Endothelial cell of umbilical vein (primary cell): Measurements from ENCODE around the gene HMHB1. TPM values are rescaled to one million over a fixed set of nuclear protein-coding genes. Genes with fewer than 3 reads are reported as not detected.

Experiments
- BruUV-seq: library from RNA; stranded (reverse); fragments of 400-500 nt; replicated peaks from 2 replicates; lab custom pipeline; 2021; lab: Mats Ljungman, UMichigan
- CTCF ChIA-PET: fragments of 300-600, 350-600 bp; sonication (Branson Sonifier 250); formaldehyde crosslinking; loops from one replicate; lab custom pipeline; 2021; ENCODE audit warnings: antibody characterized with exemption, inconsistent platforms; lab: Charles Lee
- POLR2A ChIA-PET: fragments of 300-600, 350-600 bp; sonication (Branson Sonifier 250); formaldehyde crosslinking; loops from one replicate; lab custom pipeline; 2021; ENCODE audit warnings: antibody characterized with exemption, inconsistent platforms; lab: Charles Lee
- DNase-seq: peaks from one replicate; pipeline ENCODE4 v3.0.0-alpha.2; 2011; ENCODE audit warnings: low read depth, low spot score
- FAIRE-seq: peaks from 2 replicates; lab custom pipeline; 2011; peaks lifted over from hg19 to GRCh38; lab: Jason Lieb, UNC
- H2AFZ ChIP-seq: 2 replicates; pipeline ENCODE4 v1.6.0; 2012; ENCODE audit warnings: low read depth, low read length, control low read depth, inconsistent platforms
- H3K27ac ChIP-seq: 2 replicates; pipeline ENCODE4 v1.5.1; 2011; ENCODE audit warnings: low read depth, mild to moderate bottlenecking, control low read depth, low read length, moderate library complexity; ENCODE audit not compliant: insufficient read depth
- H3K27me3 ChIP-seq, 2 experiments: 2 replicates each; pipeline versions ENCODE4 v1.6.0 to v1.6.1; 2011; ENCODE audit warnings: low read length in 2 of 2, mixed read lengths in 1 of 2; ENCODE audit not compliant: control insufficient read depth in 2 of 2, insufficient read depth in 2 of 2
- H3K36me3 ChIP-seq, 2 experiments: 2 replicates in 1 of 2; 3 replicates in 1 of 2; pipeline ENCODE4 v1.5.1; 2011; ENCODE audit warnings: low read length in 2 of 2, mild to moderate bottlenecking in 1 of 2, moderate library complexity in 1 of 2; ENCODE audit not compliant: control insufficient read depth in 2 of 2, insufficient read depth in 2 of 2; ENCODE audit errors: extremely low read depth in 1 of 2
- H3K4me1 ChIP-seq: 3 replicates; pipeline ENCODE4 v1.5.1; 2011; ENCODE audit warnings: mild to moderate bottlenecking, low read length; ENCODE audit not compliant: control insufficient read depth, insufficient read depth; ENCODE audit errors: extremely low read depth
- H3K4me2 ChIP-seq: 2 replicates; pipeline ENCODE4 v1.6.1; 2011; ENCODE audit warnings: low read length, control low read depth, mixed read lengths; ENCODE audit not compliant: insufficient read depth
- H3K4me3 ChIP-seq, 3 experiments: fragments of 200-600 bp in 1 of 3; sonication (generic), shearing (Covaris generic) in 1 of 3; replicated peaks in 1 of 3; 2 replicates each; pipeline ENCODE4 v1.5.1; 2011 to 2016; ENCODE audit warnings: control low read depth in 3 of 3, low read length in 3 of 3, mild to moderate bottlenecking in 2 of 3, inconsistent platforms in 1 of 3, low read depth in 1 of 3, moderate library complexity in 1 of 3; ENCODE audit not compliant: insufficient read depth in 1 of 3
- H3K79me2 ChIP-seq: 2 replicates; pipeline ENCODE4 v1.6.0; 2012; ENCODE audit warnings: low read length, inconsistent platforms; ENCODE audit not compliant: control insufficient read depth, insufficient read depth
- H3K9ac ChIP-seq: replicated peaks from 2 replicates; pipeline ENCODE3; 2011; ENCODE audit warnings: low read length, control low read depth; ENCODE audit not compliant: insufficient read depth; ENCODE audit errors: extremely low read depth
- H3K9me1 ChIP-seq: replicated peaks from 3 replicates; pipeline ENCODE4 v1.6.0; 2011; ENCODE audit warnings: mild to moderate bottlenecking, low read length; ENCODE audit not compliant: control insufficient read depth, insufficient read depth; ENCODE audit errors: extremely low read depth
- H3K9me3 ChIP-seq: replicated peaks from 2 replicates; pipeline ENCODE4 v1.5.1; 2012; ENCODE audit warnings: low read length, inconsistent platforms; ENCODE audit not compliant: control insufficient read depth, insufficient read depth
- H4K20me1 ChIP-seq: replicated peaks from 2 replicates; pipeline ENCODE3; 2011; ENCODE audit warnings: mild to moderate bottlenecking, low read length; ENCODE audit not compliant: control insufficient read depth, insufficient read depth; ENCODE audit errors: extremely low read depth
- CTCF ChIP-seq, 2 donors: IDR thresholded peaks; 1 replicate in 1 of 2; 2 replicates in 1 of 2; pipeline ENCODE4 v1.5.1; 2011; ENCODE audit warnings: low read length in 2 of 2, mild to moderate bottlenecking in 2 of 2, moderate library complexity in 2 of 2, control low read depth in 1 of 2, inconsistent platforms in 1 of 2, low read depth in 1 of 2; ENCODE audit not compliant: insufficient read depth in 1 of 2; ENCODE audit errors: extremely low read depth in 1 of 2
- EZH2 ChIP-seq: IDR thresholded peaks from 2 replicates; pipeline ENCODE4 v1.6.1; 2012; ENCODE audit warnings: borderline replicate concordance, low read depth, mild to moderate bottlenecking, moderate library complexity, low read length, inconsistent platforms; ENCODE audit not compliant: severe bottlenecking
- FOS ChIP-seq: IDR thresholded peaks from 2 replicates; pipeline ENCODE4 v1.6.1; 2011; ENCODE audit warnings: mild to moderate bottlenecking, low read length, moderate library complexity, borderline replicate concordance; ENCODE audit not compliant: insufficient read depth
- GATA2 ChIP-seq: IDR thresholded peaks from 2 replicates; pipeline ENCODE4 v1.7.0; 2011; ENCODE audit warnings: low read depth, mild to moderate bottlenecking, moderate library complexity, mixed read lengths, low read length; ENCODE audit not compliant: insufficient read length, insufficient read depth
- MAX ChIP-seq: IDR thresholded peaks from 2 replicates; pipeline ENCODE4 v1.6.1; 2011; ENCODE audit not compliant: insufficient read depth, insufficient read length
- MYC ChIP-seq: IDR thresholded peaks from one replicate; pipeline ENCODE4 v1.6.1; 2011; ENCODE audit warnings: mild to moderate bottlenecking, low read depth, low read length
- POLR2A ChIP-seq: IDR thresholded peaks from 2 replicates; pipeline ENCODE4 v1.6.1; 2012; ENCODE audit warnings: low read depth, mild to moderate bottlenecking, control low read depth, low read length
- POLR2AphosphoS5 ChIP-seq: IDR thresholded peaks from 2 replicates; pipeline ENCODE4 v1.6.1; 2012; ENCODE audit warnings: low read depth, mild to moderate bottlenecking, control low read depth, low read length, moderate library complexity; ENCODE audit not compliant: insufficient read depth
- dilution Hi-C: fragments of 300-500 bp; cut with MboI; formaldehyde crosslinking; loops from one replicate; pipeline ENCODE4 v1.15.0; 2019; ENCODE audit warnings: low sequenced_read_pairs; ENCODE audit not compliant: extremely low pct_ligation_motif_present
- intact Hi-C: fragments of 100-400 bp; cut with micrococcal nuclease; formaldehyde crosslinking; loops from one replicate; pipeline ENCODE4 v1.10.0; 2022
- polyA plus RNA-seq, 4 experiments: library from polyadenylated mRNA; depleted of rRNA in 3 of 4; stranded (reverse) in 3 of 4; unstranded in 1 of 4; fragments of >200 nt; gene quantifications; 2 replicates each; pipeline versions ENCODE4 v1.2.1 to v1.2.3, GENCODE V29; 2011 to 2012; ENCODE audit warnings: missing spikeins in 1 of 4
- total RNA-seq: library from RNA; stranded (reverse); gene quantifications from 2 replicates; pipeline ENCODE4 v1.2.3, GENCODE V29; 2021

HMHB1 gene
- total and polyA plus RNA-seq, 2 donors (not counting 3 experiments of a cell fraction or from before 2014, with no cell fraction given) = not detected

DNA sequence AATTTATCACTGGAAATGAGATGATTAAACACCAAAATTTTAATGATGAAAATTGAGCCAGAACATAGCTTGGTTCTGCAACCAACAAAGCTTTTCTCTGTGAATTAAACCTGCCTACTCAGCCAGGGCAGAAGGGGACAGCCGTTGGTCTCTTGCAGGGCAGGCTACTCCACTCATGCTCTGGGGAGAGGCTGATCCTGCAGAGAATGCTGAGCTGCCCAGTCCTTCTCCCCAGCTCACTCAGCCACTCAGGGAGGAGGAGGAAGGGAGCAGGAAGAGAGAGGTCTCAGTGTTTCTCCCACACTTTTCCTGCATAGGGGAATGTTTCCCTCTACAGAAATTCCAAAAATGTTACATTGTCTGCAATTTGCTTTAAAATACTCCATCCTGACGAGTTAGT, 40.4 kb upstream of the HMHB1 start:
- H3K4me3 ChIP-seq = no peak overlapping the region
- no peaks in the 10 kb centered on the region for H3K4me1 ChIP-seq
- no peak for DNase-seq
- no peak overlapping the region for H3K27ac ChIP-seq
- intact Hi-C loops = no loop called here
- H3K79me2 ChIP-seq = no peaks in the 10 kb centered on the region
- TF ChIP-seq EZH2 (no peak), FOS (no peak), MAX (no peak), POLR2AphosphoS5 (no peak), GATA2 (no peak), POLR2A (no peak), MYC (no peak), CTCF (IDR thresholded peaks at IDR 0.05; ENCODE audit: extremely low read depth in 1 of 2, insufficient read depth in 1 of 2, low read depth in 1 of 2, low read length in 2 of 2) (no peak)
- H3K27me3 ChIP-seq = peaks cover 0 to 3% of the 10 kb centered on the region in 2 experiments
- CTCF ChIA-PET = interaction anchor here (0.7 to 1.1 kb wide), 3 partner anchors 14 to 371 kb away, joined by 3 to 4 read pairs (median 3); no protein-coding TSS in a partner anchor
- BruUV-seq = no TSS peak
- H3K9ac ChIP-seq = no peak overlapping the region
- no peaks in the 10 kb centered on the region for H3K9me3 ChIP-seq
- POLR2A ChIA-PET = no interaction called here
- H3K9me1 ChIP-seq = no peaks in the 10 kb centered on the region
- dilution Hi-C loops = no loop called here
- no peaks in the 10 kb centered on the region for H3K36me3 ChIP-seq
- H3K4me2 ChIP-seq = no peak overlapping the region
- H4K20me1 ChIP-seq = no peaks in the 10 kb centered on the region
- no peak overlapping the region for H2AFZ ChIP-seq
- FAIRE-seq = no peak
